GOT3 (cell line): Measurements from ENCODE around the gene ZAR1.
"Not testable (repeated sequence)": the region's sequence is repeated elsewhere in the genome, so short reads cannot be mapped to it uniquely, and the experiment has no call there.

Experiments
- DNase-seq: peaks from one replicate; lab custom pipeline; 2025; ENCODE audit warnings: mixed read lengths; lab: John Stamatoyannopoulos, UW

ZAR1 gene

GRCh38 chr4:48490012-48490679 lies at the start of gene ZAR1:
Gene ZAR1 (plus strand): TSS chr4:48490252. CDS start chr4:48490292, 40 bp downstream.
- no peak for DNase-seq

- not testable (repeated sequence) for DNase-seq
Observed at GRCh38 chr4:48440914-48441313, 49.1 kb upstream of the ZAR1 start.

- no peak for DNase-seq
Observed at GRCh38 chr4:48445704-48446103, 44.3 kb upstream of the ZAR1 start.

GRCh38 chr4:48446642-48447041 lies 43.4 kb upstream of the ZAR1 start:
- no peak for DNase-seq

- no peak for DNase-seq
Observed at GRCh38 chr4:48449151-48449550, 40.9 kb upstream of the ZAR1 start.

GRCh38 chr4:48450740-48451139 lies 39.3 kb upstream of the ZAR1 start:
- no peak for DNase-seq

GRCh38 chr4:48451656-48452055 lies 38.4 kb upstream of the ZAR1 start:
- DNase-seq, result not testable (repeated sequence)

- no peak for DNase-seq
Observed at GRCh38 chr4:48454591-48454990, 35.5 kb upstream of the ZAR1 start.

- no peak for DNase-seq
Observed at GRCh38 chr4:48461000-48461399, 29.1 kb upstream of the ZAR1 start.

GRCh38 chr4:48462363-48462762 lies 27.7 kb upstream of the ZAR1 start:
- DNase-seq, result no peak

GRCh38 chr4:48467442-48467841 lies 22.6 kb upstream of the ZAR1 start:
- DNase-seq, result no peak

GRCh38 chr4:48467891-48468290 lies 22.2 kb upstream of the ZAR1 start:
- no peak for DNase-seq

- DNase-seq, result no peak
Observed at GRCh38 chr4:48470137-48470536, 19.9 kb upstream of the ZAR1 start.

- DNase-seq, result no peak
Observed at GRCh38 chr4:48470570-48470969, 19.5 kb upstream of the ZAR1 start.

- no peak for DNase-seq
Observed at GRCh38 chr4:48472794-48473193, 17.3 kb upstream of the ZAR1 start.

GRCh38 chr4:48475770-48476169 lies 14.3 kb upstream of the ZAR1 start:
- no peak for DNase-seq

- DNase-seq, result no peak
Observed at GRCh38 chr4:48478273-48478672, 11.8 kb upstream of the ZAR1 start.

GRCh38 chr4:48481581-48481980 lies 8.5 kb upstream of the ZAR1 start:
- no peak for DNase-seq

- DNase-seq, result no peak
Observed at GRCh38 chr4:48483006-48483776, 6.9 kb upstream of the ZAR1 start, which contains the start of gene SLC10A4. Gene SLC10A4 (plus strand): TSS chr4:48483343. CDS start chr4:48483562, 219 bp downstream.

- no peak for DNase-seq
Observed at GRCh38 chr4:48483777-48484493, 6.1 kb upstream of the ZAR1 start.

- no peak for DNase-seq
Observed at GRCh38 chr4:48484494-48485168, 5.4 kb upstream of the ZAR1 start.

GRCh38 chr4:48489683-48490011 lies 405 bp upstream of the ZAR1 start:
- no peak for DNase-seq
